Right lobe of liver (tissue), 4 donors: Measurements from ENCODE around the gene SH3RF2.

Experiments
- CTCF ChIP-seq, 4 donors: fragments of 200-600 bp in 3 of 4; fragments of 450-650 bp in 1 of 4; IDR thresholded peaks; one replicate each; pipeline versions ENCODE4 v1.5.1 to v1.8.0; 2016 to 2022; ENCODE audit warnings: antibody characterized with exemption in 4 of 4, mild to moderate bottlenecking in 2 of 4
- POLR2A ChIP-seq: fragments of 450-650 bp; IDR thresholded peaks from one replicate; pipeline ENCODE4 v1.6.1; 2017; ENCODE audit warnings: antibody characterized with exemption, mild to moderate bottlenecking
- donor health status: DM: no; HTN: no; CAD: no.
- donor health status: DM: no; HTN: no; CAD: no.
- donor health status: DM: no; HTN: yes; CAD: no.

GRCh38 chr5:145984072-145984471, 47.7 kb downstream of the SH3RF2 start:
- TF ChIP-seq CTCF (IDR thresholded peaks at IDR 0.05) (no peak), POLR2A (no peak)
